ENCODE measurements around the gene TSPAN18.

The TSPAN18 gene, protein sequence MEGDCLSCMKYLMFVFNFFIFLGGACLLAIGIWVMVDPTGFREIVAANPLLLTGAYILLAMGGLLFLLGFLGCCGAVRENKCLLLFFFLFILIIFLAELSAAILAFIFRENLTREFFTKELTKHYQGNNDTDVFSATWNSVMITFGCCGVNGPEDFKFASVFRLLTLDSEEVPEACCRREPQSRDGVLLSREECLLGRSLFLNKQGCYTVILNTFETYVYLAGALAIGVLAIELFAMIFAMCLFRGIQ

DNA sequence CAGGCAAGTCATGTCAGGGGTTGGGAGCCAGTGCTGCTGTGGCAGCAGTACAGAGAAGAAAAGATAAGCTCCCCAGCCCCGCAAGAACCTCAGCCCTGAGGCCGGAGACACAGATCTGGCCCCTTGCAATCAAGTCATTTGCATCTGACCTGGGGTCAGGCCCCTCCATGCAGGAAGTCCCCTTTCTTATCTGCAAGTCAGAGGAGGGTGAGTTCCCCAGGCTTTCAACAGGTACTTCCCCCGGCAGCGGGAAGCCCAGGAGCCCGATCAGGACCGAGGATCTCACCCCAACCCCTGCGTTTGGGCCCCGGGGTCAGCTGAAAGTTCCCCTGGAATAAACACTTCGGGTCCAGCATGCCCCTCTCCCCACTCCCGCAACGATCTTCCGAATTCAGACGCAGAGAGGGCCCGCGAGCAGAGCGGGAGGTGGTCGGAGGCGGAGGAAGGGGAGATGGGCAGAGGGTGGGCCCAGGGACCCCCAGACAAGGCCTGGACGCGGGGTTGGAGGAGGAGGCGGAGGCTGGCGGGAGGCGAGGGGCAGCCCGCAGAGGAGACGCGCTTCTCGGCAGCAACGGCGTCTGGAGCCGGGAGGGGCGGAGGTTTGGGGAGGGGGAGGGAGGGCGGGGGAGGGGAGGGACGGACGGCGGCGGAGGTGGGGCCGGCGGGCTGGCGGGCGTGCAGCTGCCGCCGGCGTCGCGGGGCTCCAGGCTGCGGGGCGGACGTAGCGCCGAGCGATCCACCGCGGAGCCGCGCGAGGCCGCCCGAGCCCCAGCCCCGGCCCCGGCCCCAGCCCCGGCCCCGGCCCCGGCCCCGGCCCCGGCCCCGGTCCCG lies at the start of gene TSPAN18:
Gene TSPAN18, plus strand, starts transcription at position 680 of the 831 bp plus-strand sequence. CDS start 179,455 bp downstream, outside the sequence.
- DNase-seq (ENCODE audit: low read depth): peak; percentile 11

DNA sequence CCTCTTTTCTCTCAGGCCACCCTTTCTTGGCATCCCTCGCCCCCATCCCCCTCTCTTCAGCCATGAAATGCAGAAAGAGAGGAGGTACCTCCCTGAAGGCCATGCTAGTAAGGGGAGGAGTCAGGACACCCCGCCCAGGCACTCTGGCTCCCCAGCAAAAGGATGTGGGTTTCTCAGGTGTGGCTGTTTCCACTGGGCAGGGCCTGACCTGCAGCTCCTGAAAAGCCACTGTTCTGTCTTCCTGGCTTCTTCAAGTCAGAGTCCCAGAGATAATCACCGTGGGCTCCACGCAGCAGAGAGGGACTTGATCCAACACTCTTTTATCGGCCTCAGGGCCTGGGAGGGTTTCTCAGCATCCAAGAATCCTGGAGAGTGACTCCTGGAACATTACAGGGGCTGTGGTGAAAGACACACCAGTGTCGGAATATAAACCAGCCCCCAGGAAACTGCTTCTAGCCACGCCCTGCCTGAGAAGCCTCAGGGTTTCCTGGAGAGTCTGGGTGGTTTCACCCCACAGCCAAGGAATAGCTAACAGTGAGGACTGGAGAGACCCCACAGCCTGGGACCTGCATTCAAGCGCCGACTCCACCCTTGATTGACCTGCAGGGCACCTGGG lies 45.7 kb upstream of the TSPAN18 start:
- peak; percentile 23 for DNase-seq (ENCODE audit: low read depth)

DNA sequence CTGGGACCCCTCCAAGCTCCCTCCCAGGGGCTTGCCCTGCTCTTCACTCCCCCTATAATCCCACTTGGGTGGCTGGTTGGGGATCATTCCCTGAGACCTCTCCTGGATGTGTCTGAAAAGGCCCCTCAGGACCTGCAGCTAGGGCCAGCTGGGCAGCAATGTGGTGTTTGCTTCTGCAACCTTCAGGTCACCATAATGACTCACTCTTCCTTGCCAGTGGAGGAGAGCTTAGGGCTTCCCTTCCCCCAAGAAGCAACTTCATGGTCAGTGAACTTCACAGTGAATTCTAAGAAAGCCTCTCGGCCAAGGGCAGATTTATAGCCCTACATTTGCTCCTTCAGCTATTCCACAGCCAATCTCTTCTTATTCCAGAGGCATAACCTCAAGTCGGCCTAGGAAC lies 45.1 kb upstream of the TSPAN18 start:
- DNase-seq (ENCODE audit: low read depth): no peak

DNA sequence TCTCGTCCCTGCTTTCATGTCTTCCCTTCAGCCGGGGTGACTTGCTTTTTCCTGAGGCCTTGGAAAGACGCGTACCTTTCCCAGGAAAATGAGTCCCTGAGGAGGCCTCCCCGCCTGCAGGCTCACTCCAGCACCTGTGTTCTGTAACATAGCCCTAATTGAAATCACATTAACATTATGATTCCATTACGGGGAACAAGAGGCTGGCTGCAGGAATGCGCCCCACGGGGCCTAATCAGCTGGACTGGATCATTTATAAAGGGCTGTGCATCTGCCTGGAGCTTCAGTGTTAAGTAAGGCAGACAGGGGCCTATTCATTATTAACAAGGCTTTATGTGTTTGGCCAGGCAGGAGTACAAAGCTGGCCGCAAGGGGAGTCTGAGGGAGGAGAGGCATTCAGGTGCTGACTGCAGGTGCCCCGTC lies 41.9 kb upstream of the TSPAN18 start:
- DNase-seq (ENCODE audit: low read depth): no peak

DNA sequence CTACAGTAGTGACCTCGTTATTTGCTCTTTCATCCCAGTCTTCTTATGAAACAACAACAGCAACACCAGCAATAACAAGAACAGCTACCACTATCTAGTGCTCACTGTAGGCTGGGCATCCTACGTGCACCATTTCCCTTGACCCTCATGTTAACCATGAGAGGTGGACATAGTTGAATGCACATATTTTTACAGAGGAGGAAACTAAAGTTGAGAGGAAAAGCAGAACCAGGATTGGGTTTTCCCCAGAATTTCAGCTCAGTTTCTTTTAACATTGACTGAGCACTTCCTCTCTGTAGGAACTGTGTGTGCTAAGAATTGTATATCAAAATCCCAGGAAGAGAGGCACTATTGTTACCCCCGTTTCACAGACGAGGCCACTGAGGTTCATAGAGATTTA lies 39.4 kb upstream of the TSPAN18 start:
- no peak for DNase-seq (ENCODE audit: low read depth)

DNA sequence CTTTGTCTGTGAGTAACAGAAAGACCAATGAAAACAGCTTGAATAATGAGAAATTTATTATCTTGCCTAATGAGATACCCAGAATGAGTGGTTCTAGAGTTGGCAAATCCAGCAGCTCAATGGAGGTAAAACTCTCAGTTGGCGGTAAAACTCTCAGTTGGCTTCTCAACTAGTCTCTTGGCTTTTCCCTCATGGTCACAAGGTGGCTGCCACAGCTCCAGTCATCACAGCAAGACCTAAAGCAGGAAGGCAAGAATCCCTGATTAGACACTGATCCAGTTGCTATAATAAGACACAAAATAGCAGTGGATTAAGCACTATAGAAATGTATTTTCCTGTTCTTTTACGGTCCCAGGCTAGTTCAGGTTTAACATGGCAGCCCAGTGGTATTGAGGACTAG lies 37.5 kb upstream of the TSPAN18 start:
- no peak for DNase-seq (ENCODE audit: low read depth)

DNA sequence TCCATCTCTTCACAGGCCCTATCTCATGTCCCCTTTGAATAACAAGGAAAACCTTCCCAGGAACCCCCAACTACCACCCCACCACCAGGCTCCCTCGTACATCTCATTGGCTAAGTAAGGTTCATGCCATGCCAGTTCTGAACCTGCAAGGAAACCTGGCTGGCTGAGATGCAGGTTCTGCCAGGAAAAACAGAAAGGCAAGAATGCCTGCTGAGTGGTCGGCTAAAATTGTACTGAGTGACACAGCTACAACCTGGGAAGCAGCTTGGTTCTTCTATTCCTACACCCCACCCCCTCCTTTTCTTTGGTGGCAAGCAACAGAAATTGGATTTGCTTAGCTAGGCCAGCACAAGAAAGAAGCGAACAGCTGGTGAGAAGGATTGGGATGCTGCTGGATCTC lies 36.1 kb upstream of the TSPAN18 start:
- no peak for DNase-seq (ENCODE audit: low read depth)

DNA sequence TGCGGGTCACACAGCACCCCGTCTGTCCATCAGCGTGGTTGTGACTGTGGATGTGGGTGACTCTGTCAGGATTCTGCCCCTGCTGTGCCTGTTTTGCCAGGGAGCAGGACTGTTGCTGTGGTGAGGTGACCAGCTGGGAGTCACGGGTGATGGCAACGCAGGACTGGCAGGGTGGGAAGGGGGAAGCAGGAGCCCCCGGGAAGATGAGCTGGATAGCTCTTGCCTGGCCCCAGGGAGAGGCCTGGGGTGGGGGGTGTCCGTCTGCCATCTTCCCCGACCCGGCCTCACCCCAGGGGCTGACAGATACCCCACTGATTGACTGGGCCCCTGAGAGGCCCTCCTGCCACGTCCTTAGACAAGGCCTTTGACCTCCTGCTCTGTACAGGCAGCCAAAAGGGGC lies 34.3 kb upstream of the TSPAN18 start:
- no peak for DNase-seq (ENCODE audit: low read depth)

DNA sequence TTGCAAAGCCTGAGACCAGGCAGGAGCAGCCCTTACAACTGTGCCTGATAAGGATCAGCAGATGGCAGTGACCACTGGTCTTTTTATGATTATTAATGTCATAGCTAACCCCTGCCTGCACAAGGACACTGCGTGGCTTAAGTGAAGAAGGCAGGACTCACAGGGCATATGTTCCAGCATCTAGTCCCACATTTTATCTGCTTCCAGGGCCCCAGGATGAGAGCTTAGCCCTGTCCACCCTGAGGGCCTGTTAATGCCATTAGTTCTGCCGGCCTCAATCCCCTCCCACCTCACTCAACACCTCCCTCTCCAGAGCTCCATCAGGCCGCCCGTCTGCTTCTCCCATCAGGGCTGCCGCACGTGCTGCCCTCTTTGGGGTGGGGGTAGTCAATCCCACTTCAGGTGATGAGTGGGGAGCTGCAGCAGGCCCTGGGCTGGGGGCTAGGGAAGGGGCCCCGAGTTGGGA lies 33.1 kb upstream of the TSPAN18 start:
- no peak for DNase-seq (ENCODE audit: low read depth)

DNA sequence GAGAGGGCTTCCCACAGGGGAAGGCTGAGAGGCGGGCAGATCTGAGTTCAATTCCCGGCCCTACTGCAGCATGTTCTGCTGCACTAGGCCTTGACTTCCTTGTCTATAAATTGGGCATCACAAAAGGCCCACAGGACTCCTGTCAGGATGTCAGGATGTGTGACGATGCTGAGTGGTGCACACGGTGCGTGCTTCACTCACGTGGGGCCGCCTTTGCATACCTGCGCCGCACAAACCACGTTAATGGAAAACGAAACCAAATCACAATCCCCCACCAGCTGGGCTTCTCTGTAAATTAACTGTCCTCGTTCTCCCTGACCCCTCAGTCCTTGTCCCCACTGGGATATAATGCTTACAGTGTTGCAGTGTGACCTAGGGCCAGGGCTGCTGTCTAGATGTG lies 32.3 kb upstream of the TSPAN18 start:
- no peak for DNase-seq (ENCODE audit: low read depth)

DNA sequence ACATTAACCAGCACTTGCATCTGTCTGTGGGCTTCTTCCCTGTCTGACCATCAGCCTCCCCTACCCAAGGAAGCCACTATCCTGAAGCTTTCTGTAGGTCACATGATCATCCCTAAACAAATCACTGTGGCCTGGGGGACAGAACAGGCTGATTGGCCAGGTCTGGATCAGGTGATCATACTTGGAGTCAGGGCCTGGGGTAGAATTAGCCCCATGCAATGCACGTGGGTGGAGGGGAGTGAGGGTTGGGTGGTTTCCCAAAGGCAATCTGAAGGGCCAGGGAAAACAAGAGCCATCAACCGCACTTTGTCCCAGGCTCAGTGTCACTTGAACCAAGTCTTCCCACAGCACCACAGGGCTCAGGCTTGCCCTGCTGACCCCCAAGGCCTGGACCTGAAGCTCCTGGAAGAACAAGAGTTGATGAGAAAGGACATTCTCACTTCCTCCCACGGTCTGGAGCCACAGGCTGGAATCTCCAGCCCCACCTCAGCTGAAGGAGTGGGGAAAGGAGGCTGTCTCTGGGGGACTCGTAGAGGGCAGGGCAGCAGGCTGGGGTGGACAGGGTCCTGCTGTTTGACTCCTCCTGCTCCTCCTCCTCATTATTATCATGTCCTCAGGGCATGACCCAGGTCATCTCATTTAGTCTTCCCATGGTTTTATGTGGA lies 31.5 kb upstream of the TSPAN18 start:
- no peak for DNase-seq (ENCODE audit: low read depth)

DNA sequence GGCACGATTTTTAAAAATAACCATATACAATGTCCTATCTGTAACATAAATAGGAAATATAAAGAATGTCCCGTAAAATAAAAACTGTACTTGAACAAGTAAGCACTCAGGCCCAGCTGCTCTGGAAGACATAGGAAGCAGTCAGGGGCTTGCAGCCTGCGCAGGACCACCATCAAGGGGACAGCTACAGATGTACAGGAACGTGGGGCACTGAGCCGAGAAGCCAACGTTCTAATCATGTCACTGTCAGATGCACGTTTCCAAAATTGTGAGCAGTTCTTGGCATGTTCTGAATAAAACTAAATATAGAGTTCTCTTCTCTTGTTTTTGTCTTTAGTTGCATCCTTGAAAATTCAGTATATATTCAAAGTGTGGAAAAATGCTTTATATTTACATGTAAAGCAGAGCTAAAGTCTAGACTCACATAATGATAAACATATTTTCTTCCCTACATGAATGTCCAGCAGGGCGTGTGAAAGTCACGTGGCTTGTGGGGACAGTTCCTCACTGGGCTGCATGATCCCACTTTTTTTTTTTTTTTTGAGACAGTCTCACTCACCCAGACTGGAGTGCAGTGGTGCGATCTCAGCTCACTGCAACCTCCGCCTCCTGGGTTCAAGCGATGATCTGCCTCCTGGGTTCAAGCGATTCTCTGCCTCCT lies 28.4 kb upstream of the TSPAN18 start:
- DNase-seq (ENCODE audit: low read depth): no peak

DNA sequence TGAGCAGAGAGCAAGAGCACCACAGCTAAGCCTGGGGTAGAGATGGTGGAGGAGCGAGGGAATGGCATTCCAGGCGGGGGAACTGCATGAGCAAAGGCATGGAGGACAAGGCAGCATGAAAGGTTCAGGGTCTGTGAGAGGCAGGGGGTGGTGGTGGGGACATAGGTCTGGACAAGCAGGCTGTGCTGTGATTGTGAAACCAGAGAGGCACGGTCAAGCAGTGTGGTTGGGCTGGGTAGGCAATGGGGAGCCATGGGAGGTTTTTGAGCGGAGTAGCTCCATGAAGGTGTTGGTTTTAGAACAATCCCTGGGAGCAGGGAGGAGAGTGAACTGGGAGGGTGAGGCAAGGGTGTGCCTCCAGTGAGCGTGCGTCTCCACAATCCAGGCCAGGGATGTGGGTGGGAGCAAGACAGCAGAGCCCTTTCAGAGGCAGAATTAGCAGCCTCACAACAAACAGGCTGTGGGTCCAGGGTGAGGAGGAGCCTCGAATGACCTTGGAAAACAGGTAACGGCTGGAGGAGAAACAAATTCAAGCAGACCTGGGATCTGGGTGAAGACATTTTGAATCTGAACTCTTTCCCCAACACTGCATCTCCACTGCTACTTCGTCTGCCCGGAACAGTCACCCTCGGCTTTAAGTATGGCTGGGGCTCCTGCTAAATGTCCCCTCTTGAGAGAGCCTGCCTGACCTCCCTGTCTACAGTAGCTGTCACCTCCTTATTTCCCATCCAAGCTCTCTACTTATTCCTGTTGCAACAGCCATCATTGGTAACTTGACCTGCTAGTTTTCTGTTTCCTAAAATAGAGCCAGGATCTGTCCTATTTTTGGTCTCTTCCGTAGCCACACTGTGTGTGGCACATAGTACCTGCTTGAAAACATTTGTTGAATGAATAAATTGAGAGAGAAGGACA lies 27.0 kb upstream of the TSPAN18 start:
- DNase-seq (ENCODE audit: low read depth): no peak

DNA sequence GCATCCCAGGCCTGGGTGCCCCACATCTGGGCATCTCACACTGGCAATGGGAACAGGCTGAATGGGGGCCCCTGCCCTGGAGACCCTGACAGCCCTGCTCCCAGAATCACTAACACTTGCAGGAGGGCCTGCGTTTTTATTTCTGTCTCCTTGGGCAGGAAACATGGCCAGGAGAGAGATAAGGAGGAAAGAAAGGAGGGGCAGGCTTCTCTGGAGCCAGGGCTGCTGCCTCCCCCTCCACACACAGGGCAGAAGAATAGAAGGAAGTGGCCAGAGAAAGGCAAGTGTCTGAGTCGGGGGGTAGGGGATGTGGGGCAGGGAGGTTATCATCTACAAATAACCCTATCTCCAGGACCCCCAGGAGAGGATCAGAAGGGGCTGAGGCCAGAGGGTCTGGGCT lies 25.5 kb upstream of the TSPAN18 start:
- no peak for DNase-seq (ENCODE audit: low read depth)

DNA sequence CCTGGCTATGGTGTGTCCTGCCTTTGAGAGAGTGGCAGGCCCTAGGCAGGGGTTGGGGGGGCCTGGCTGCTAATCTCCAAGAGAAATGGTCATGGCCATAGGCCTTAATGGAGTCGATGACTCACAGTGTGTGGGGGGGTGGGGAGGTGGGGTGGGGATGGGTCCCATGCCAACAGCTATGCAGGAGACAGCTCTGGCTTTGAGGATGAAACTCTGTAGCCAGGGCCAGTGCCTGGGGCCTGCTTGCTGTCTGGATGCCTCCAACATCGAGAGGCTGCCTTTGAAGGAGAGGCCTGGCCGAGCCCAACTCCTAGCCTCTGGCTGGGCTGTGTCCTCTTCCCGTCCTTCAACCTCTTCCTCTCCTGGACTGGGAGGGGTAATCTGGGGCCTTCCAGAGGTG lies 23.9 kb upstream of the TSPAN18 start:
- DNase-seq (ENCODE audit: low read depth): no peak

DNA sequence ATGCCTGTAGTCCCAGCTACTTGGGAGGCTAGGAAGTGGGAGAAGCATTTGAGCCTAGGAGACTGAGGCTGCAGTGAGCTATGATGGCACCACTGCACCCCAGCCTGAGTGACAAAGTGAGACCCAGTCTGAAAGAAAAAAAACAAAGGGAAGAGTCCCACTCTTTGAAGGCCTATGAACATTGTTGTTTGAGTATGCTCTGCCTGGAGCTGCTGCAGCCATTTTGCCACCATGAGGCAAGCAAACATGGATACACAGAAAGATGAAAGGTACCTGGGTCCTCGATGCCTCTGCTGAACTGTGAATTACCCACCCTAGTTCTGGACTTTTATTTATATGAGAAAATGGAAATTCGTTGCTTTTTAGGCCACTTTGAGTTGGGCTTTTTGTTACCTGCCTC lies 19.7 kb upstream of the TSPAN18 start:
- DNase-seq (ENCODE audit: low read depth): no peak

DNA sequence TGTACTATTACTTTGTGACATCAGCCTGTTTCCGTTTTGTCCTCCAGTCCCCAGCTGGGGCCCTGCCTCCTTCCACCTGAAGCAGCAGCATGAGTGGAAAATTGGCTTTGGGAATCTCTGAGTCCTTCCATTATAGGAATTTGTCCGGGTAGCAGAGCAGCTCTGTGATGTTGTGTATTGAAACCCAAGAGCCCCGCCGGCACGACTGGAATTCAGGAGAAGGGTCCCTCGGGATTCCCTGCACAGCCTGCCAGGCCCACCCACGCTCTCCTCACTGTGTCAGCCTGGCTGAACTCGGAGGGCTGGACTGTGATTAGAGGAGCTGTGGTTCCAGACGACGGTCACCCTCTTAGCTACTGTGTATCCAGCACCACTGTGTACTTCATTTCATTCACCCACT lies 18.8 kb upstream of the TSPAN18 start:
- no peak for DNase-seq (ENCODE audit: low read depth)

DNA sequence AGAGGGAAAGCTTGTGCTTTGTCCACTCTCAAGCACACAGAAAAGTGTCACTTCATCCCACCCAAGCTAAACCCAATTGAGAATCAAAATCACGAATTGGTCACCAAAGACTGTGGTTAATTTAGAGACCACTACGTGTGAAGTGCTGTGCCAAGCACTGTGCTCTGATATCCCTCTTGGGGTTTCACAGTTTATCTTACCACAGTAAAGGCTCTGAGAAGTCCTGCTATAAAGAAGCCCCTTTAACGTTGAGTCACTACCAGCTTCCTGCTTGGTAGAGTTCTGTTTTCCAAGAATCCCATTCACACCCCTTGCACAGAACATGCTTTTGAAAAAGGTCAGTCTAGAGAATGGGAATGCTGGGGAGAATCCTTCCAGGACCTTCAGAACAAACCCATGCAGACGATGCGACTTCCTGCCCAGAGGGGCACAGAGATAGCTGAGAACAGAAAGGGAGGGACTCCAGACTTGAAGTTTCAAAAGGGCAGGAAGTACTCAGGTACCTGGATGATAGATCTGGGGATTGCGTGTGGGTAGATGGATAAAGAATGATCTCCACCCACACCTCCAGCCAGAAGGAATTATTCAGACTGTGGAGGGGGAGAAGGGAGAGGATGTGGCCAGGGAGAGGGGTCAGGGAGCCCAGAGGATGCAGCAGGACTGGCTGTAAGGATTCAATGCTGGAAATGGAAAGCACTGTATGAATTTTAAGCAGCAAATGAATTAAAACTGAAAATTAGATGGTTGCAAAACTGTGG lies 18.1 kb upstream of the TSPAN18 start:
- DNase-seq (ENCODE audit: low read depth): no peak

DNA sequence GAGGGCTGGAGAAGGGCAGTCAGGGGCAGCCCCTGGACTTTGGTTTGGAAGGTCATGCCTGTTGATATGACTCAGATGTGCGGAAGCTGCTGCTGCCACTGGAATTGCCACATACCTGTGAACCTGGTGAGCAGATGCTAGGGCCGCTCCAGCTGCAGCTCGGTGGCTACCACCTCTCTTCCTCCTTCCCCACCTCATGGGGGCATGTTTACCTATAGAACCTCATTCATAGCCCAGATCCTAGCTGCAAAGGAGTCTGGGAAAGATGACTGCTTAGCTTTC lies 17.5 kb upstream of the TSPAN18 start:
- DNase-seq (ENCODE audit: low read depth): no peak

DNA sequence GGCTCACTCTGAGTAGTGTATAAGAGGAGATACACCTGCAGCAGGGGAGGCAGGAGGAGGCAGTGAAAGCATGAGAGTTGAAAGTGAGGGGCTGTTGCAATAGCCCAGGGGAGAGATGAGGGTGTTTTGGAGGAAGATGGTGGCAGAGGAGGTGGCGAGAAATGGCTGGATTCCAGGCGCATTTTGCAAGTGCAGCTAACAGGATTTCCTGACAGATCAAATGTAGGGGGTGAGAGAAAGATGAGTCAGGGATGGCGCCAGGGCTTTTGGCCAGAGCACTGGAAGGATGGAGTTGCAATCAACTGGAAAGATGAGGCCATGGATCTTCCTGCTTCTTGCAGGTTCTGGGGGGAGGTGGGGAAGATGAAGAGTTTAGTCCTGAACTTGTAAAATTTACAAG lies 16.8 kb upstream of the TSPAN18 start:
- no peak for DNase-seq (ENCODE audit: low read depth)
